Measurements from ENCODE around the gene ZSWIM4. TPM values are rescaled to one million over a fixed set of nuclear protein-coding genes. Genes with fewer than 3 reads are reported as not detected.

The ZSWIM4 gene
- total and polyA plus RNA-seq, 10 donors, result 1.5 to 14.8 (median 7.7) TPM

DNA sequence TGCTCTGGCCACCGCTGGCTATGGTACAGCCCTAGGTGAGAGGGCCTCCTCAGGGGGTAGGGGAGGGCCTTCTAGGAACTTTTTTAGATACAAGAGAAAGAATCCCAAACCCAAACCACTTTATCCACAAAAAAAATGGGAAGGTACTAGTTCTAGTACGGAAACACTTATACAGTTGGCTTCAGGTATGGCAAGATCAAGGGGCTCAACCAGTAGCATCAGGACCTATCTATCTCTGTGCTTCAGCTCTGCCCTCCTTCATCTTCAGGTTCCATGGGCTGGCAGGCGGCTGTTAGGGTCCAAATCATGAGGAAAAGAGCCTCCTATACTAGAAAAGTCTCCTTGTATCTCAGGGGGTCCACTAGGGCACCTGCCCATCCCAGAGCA, 29.2 kb upstream of the ZSWIM4 start:
- H3K36me3 ChIP-seq, result peaks cover 0 to 68% (median 50%) of the 10 kb centered on the region in 6 donors
- no peak overlapping the region for H3K4me3 ChIP-seq
- no peak overlapping the region for H3K27ac ChIP-seq
- H3K27me3 ChIP-seq (replicated peaks in 1 of 7), result no peaks in the 10 kb centered on the region
- WGBS, 5 donors, result 93 to 97% (median 94%) methylated on average over 3 of the region's 3 CpGs
- peaks cover 5 to 33% (median 23%) of the 10 kb centered on the region in 6 donors for H3K4me1 ChIP-seq
- no peak for DNase-seq
- no peaks in the 10 kb centered on the region for H3K9me3 ChIP-seq
- intact Hi-C loops (cut with DNase I; ENCODE audit: low total_unique reads), result no loop called here
- TF ChIP-seq, protein P1, sequence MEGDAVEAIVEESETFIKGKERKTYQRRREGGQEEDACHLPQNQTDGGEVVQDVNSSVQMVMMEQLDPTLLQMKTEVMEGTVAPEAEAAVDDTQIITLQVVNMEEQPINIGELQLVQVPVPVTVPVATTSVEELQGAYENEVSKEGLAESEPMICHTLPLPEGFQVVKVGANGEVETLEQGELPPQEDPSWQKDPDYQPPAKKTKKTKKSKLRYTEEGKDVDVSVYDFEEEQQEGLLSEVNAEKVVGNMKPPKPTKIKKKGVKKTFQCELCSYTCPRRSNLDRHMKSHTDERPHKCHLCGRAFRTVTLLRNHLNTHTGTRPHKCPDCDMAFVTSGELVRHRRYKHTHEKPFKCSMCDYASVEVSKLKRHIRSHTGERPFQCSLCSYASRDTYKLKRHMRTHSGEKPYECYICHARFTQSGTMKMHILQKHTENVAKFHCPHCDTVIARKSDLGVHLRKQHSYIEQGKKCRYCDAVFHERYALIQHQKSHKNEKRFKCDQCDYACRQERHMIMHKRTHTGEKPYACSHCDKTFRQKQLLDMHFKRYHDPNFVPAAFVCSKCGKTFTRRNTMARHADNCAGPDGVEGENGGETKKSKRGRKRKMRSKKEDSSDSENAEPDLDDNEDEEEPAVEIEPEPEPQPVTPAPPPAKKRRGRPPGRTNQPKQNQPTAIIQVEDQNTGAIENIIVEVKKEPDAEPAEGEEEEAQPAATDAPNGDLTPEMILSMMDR (IDR thresholded peaks at IDR 0.05 in 8 of 11, conservative IDR thresholded peaks at IDR 0.05 in 3 of 11), result no peak
- TF ChIP-seq POLR2A (IDR thresholded peaks at IDR 0.05) (no peak), POLR2AphosphoS5 (IDR thresholded peaks at IDR 0.05) (no peak)

DNA sequence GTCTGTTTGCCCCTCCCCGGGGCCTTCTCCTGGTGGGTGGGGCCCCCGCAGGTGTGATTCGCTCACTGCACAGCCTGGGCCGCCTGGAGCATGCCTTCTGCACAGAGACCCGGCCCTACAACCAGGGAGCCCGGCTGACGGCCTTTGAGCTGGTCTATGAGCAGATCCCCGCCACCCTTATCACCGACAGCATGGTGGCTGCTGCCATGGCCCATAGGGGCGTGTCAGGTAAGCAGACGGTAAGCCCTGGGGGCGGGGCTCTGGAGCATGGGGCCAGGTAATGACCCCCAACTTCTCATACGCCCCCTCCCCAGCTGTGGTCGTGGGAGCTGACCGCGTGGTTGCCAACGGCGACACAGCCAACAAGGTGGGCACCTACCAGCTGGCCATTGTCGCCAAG, 26.7 kb upstream of the ZSWIM4 start:
- TF ChIP-seq, protein P1 (IDR thresholded peaks at IDR 0.05 in 8 of 11, conservative IDR thresholded peaks at IDR 0.05 in 3 of 11), result no peak
- no peak for TF ChIP-seq POLR2AphosphoS5 (IDR thresholded peaks at IDR 0.05)
- DNase-seq, result no peak

DNA sequence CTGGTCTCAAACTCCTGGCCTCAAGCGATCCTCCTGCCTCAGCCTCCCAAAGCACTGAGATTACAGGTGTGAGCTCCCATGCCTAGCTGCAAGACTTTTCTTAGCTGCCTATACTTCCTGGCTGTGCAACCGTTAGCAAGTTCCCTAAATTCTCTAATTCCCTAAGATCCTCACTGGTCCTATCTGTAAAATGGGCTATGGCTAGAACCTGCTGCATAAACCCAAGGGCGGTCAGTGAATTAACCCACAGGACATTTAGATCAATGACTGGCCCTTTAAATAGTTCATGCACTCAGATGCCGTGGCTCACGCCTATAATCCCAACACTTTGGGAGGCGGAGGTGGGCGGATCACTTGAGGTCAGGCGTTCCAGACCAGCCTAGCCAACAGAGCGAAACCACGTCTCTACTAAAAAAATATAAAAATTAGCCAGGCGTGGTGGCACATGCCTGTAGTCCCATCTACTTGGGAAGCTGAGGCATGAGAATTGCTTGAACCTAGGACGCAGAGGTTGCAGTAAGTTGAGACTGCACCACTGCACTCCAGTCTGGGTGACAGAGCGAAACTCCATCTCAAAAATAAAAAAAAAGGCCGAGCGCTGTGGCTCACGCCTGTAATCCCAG, 25.1 kb upstream of the ZSWIM4 start:
- WGBS, 5 donors, result 88 to 94% (median 91%) methylated on average over 16 of the region's 16 CpGs

More for the DNA sequence above, 26.7 kb upstream of the ZSWIM4 start:
- WGBS, 5 donors, result 88 to 96% (median 94%) methylated on average over 12 to 19 of the region's 19 CpGs
- no peaks in the 10 kb centered on the region for H3K9me3 ChIP-seq
- H3K27ac ChIP-seq, result no peak overlapping the region
- peaks cover 0 to 65% (median 41%) of the 10 kb centered on the region in 6 donors for H3K36me3 ChIP-seq
- intact Hi-C loops (cut with DNase I; ENCODE audit: low total_unique reads), result no loop called here
- H3K4me1 ChIP-seq, result peaks cover 5 to 28% (median 21%) of the 10 kb centered on the region in 6 donors
- H3K4me3 ChIP-seq, result no peak overlapping the region
- no peaks in the 10 kb centered on the region for H3K27me3 ChIP-seq (replicated peaks in 1 of 7)

More for the DNA sequence above, 25.1 kb upstream of the ZSWIM4 start:
- no peak overlapping the region for H3K4me3 ChIP-seq
- H3K4me1 ChIP-seq, result peaks cover 8 to 31% (median 25%) of the 10 kb centered on the region in 6 donors
- peaks cover 0 to 62% (median 41%) of the 10 kb centered on the region in 6 donors for H3K36me3 ChIP-seq
- intact Hi-C loops (cut with DNase I; ENCODE audit: low total_unique reads), result no loop called here
- H3K9me3 ChIP-seq, result no peaks in the 10 kb centered on the region
- no peak for TF ChIP-seq POLR2AphosphoS5 (IDR thresholded peaks at IDR 0.05)
- TF ChIP-seq, protein P1 (IDR thresholded peaks at IDR 0.05 in 8 of 11, conservative IDR thresholded peaks at IDR 0.05 in 3 of 11), result no peak
- TF ChIP-seq POLR2A (IDR thresholded peaks at IDR 0.05), result no peak
- H3K27ac ChIP-seq, result no peak overlapping the region
- DNase-seq, result no peak
- no peaks in the 10 kb centered on the region for H3K27me3 ChIP-seq (replicated peaks in 1 of 7)

Measured in spleen (tissue), 11 donors.